Immature natural killer cell (primary cell): ENCODE measurements around the gene EEF2KMT. TPM values are rescaled to one million over a fixed set of nuclear protein-coding genes. Genes with fewer than 3 reads are reported as not detected.
A peak's percentile ranks its signal among the peaks of the same experiment; 100 is the strongest.

Source experiments
- DNase-seq, 3 donors: peaks; one replicate each; pipeline ENCODE4 v3.0.0; 2022; ENCODE audit warnings: mixed read lengths in 1 of 3
- H3K27ac Mint-ChIP-seq, 6 donors: one replicate each; pipeline ENCODE4 v1.8.0; 2020; ENCODE audit warnings: mixed read lengths in 6 of 6, mild to moderate bottlenecking in 5 of 6, inconsistent platforms in 4 of 6, moderate library complexity in 3 of 6
- H3K27me3 Mint-ChIP-seq, 3 donors: one replicate each; pipeline ENCODE4 v1.8.0; 2020 to 2021; ENCODE audit warnings: low read depth in 3 of 3, mild to moderate bottlenecking in 3 of 3, mixed read lengths in 3 of 3, moderate library complexity in 3 of 3, inconsistent platforms in 1 of 3
- H3K36me3 Mint-ChIP-seq, 3 donors: one replicate each; pipeline ENCODE4 v1.8.0; 2020; ENCODE audit warnings: mixed read lengths in 3 of 3, inconsistent platforms in 2 of 3, mild to moderate bottlenecking in 2 of 3
- H3K4me1 Mint-ChIP-seq, 2 donors: one replicate each; pipeline ENCODE4 v1.8.0; 2020; ENCODE audit warnings: inconsistent platforms in 2 of 2, mild to moderate bottlenecking in 2 of 2, mixed read lengths in 2 of 2, moderate library complexity in 1 of 2
- H3K4me3 Mint-ChIP-seq, 5 donors: one replicate each; pipeline ENCODE4 v1.8.0; 2020; ENCODE audit warnings: mild to moderate bottlenecking in 5 of 5, mixed read lengths in 5 of 5, inconsistent platforms in 3 of 5, moderate library complexity in 3 of 5
- H3K9me3 Mint-ChIP-seq, 6 donors: one replicate each; pipeline ENCODE4 v1.8.0; 2020; ENCODE audit warnings: mild to moderate bottlenecking in 6 of 6, mixed read lengths in 6 of 6, inconsistent platforms in 4 of 6, moderate library complexity in 3 of 6
- polyA plus RNA-seq, 3 donors: library from polyadenylated mRNA; unstranded; fragments of 300-500 nt; fragmentation: Illumina TruSeq; gene quantifications; one replicate each; pipeline ENCODE4 v1.2.3, GENCODE V29; 2021

The EEF2KMT gene
- polyA plus RNA-seq, 3 donors from 2014 or later, result 3.6 to 17.3 (median 11.8) TPM

GRCh38 chr16:5071341-5071680 is 26.3 kb downstream of the EEF2KMT start:
- no peak for DNase-seq
- Mint-ChIP-seq H3K4me1 (peaks cover 29 to 34% of the 10 kb centered on the region in 2 donors), H3K27ac (peak overlapping the region; percentile 93 to 97 (median 96)), H3K27me3 (peaks cover 7 to 13% (median 12%) of the 10 kb centered on the region in 3 donors), H3K36me3 (peaks cover 4 to 10% (median 5%) of the 10 kb centered on the region in 3 donors), H3K4me3 (peak overlapping the region; percentile 90 to 99 (median 96)), H3K9me3 (no peaks in the 10 kb centered on the region)

DNA sequence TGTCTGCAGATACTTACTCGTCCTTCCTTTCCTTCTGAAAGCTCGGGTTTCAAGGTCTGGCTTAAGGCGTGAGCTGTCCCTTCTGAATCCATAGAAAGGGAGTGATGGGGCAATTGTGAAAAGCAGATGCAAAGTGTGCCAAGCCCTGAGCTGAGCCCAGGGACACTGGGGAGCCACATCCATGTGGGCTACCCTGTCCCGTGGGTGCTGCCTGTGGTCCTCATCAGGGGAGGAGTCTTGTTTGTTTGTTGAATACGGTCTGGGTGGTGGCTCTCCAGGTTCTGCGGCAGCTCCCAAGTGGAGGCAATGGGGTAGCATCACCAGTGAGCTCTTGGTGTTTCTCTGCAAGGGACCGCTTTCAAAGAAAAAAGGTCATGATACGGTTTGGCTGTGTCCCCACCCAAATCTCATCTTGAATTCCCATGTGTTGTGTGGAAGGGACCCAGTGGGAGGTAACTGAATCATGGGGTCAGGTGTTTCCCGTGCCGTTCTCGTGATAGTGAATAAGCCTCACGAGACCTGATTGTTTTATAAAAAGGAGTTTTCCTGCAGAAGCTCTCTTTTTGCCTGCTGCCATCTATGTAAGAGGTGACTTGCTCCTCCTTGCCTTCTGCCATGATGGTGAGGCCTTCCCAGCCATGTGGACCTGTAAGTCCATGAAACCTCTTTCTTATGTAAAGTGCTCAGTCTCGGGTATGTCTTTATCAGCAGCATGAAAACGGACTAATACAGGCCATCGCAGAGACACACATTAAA is 27.0 kb downstream of the EEF2KMT start:
- peak overlapping the region; percentile 33 to 97 (median 62) for H3K4me3 Mint-ChIP-seq
- peak overlapping the region; percentile 93 to 97 (median 96) for H3K27ac Mint-ChIP-seq
- H3K4me1 Mint-ChIP-seq, result peaks cover 29 to 34% of the 10 kb centered on the region in 2 donors
- H3K27me3 Mint-ChIP-seq, result peaks cover 7 to 13% (median 12%) of the 10 kb centered on the region in 3 donors
- H3K9me3 Mint-ChIP-seq, result no peaks in the 10 kb centered on the region
- peaks cover 3 to 5% (median 4%) of the 10 kb centered on the region in 3 donors for H3K36me3 Mint-ChIP-seq
- no peak for DNase-seq

DNA sequence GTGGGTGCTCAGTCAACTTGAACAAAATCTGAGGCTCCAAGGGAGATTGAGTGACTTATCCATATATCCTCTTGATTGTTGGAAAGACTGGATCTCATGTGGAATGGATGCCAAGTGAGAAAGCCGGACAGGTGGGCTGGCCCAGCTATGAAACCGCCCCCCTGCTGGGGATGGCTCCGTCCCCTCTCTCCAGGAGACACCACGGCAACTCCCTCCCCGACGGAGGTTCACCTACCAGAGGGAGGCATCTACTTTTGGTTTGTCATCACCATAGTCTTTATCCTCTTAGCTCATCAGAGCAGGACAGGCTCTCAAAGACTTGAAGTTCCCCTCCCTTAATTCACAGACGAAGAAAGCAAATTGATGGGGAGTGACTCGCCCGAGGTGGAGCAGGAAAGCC is 27.7 kb downstream of the EEF2KMT start:
- Mint-ChIP-seq H3K27me3 (peaks cover 7 to 13% (median 12%) of the 10 kb centered on the region in 3 donors), H3K36me3 (no peaks in the 10 kb centered on the region), H3K9me3 (no peaks in the 10 kb centered on the region), H3K4me3 (peak overlapping the region in 2 of 5 donors; percentile 12 to 21), H3K4me1 (peaks cover 29 to 34% of the 10 kb centered on the region in 2 donors), H3K27ac (peak overlapping the region in 2 of 6 donors; percentile 24 to 34)
- no peak for DNase-seq

DNA sequence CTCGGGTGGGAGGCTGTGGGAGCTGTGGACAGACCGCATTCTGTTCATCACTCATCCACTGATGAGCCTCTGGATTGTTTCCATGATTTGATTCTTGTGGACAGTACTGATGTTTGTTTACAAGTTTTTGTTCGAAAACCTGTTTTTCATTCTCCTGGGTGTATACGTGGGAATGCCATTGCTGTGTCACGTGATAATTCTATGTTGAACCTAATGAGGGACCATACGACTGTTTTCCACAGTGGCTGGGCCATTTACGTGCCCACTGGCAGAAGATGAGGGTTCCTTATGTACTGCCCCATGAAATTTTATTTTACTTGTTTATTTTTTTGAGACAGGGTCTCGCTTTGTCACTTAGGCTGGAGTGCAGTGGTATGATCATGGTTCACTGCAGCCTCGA is 28.5 kb downstream of the EEF2KMT start:
- H3K27ac Mint-ChIP-seq, result no peak overlapping the region
- H3K4me3 Mint-ChIP-seq, result no peak overlapping the region
- DNase-seq, result no peak
- H3K27me3 Mint-ChIP-seq, result peaks cover 7 to 13% (median 12%) of the 10 kb centered on the region in 3 donors
- H3K36me3 Mint-ChIP-seq, result no peaks in the 10 kb centered on the region
- H3K4me1 Mint-ChIP-seq, result peaks cover 29 to 34% of the 10 kb centered on the region in 2 donors
- no peaks in the 10 kb centered on the region for H3K9me3 Mint-ChIP-seq

GRCh38 chr16:5066511-5066910 is 31.1 kb downstream of the EEF2KMT start:
- no peaks in the 10 kb centered on the region for H3K9me3 Mint-ChIP-seq
- H3K36me3 Mint-ChIP-seq, result no peaks in the 10 kb centered on the region
- H3K4me1 Mint-ChIP-seq, result peaks cover 10 to 15% of the 10 kb centered on the region in 2 donors
- DNase-seq, result no peak
- peaks cover 2 to 9% (median 8%) of the 10 kb centered on the region in 3 donors for H3K27me3 Mint-ChIP-seq
- H3K27ac Mint-ChIP-seq, result no peak overlapping the region
- H3K4me3 Mint-ChIP-seq, result no peak overlapping the region

DNA sequence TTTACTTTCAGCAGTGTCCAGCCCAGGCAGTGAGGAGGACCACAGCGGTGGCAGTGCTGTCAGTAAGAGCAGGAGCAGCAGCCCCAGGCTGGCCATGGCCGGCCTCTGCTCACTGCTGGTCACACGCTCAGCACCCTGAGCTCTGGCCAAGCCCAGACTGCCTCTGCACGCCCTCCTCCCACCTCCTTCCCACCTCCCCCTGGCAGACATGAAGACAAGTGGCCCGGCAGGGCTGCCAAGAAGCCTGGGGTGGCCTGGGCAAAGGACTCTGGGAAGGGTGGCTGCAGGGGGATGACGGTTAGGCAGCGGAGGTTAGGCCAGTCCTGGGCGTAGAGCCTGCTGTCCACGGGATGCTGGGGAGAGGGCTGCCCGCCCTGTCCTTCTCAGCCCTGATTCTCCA is 31.8 kb downstream of the EEF2KMT start, which contains the start of gene C16orf89:
Gene C16orf89 (minus strand): TSS at position 144 of the 400 bp plus-strand sequence. CDS start 48 bp downstream, at position 96.
- peaks cover 0 to 7% (median 7%) of the 10 kb centered on the region in 3 donors for H3K27me3 Mint-ChIP-seq
- DNase-seq, result no peak
- H3K36me3 Mint-ChIP-seq, result no peaks in the 10 kb centered on the region
- no peak within 1 kb of the TSS for H3K27ac Mint-ChIP-seq
- no peaks in the 10 kb centered on the region for H3K9me3 Mint-ChIP-seq
- peaks cover 3 to 8% of the 10 kb centered on the region in 2 donors for H3K4me1 Mint-ChIP-seq
- no peak within 1 kb of the TSS for H3K4me3 Mint-ChIP-seq

- peaks cover 2 to 3% of the 10 kb centered on the region in 2 donors for H3K4me1 Mint-ChIP-seq
Measured at GRCh38 chr16:5065326-5065725, 32.3 kb downstream of the EEF2KMT start.

GRCh38 chr16:5064915-5065314 is 32.7 kb downstream of the EEF2KMT start:
- Mint-ChIP-seq H3K4me3 (no peak overlapping the region), H3K36me3 (no peaks in the 10 kb centered on the region), H3K27me3 (peaks cover 0 to 9% (median 4%) of the 10 kb centered on the region in 3 donors), H3K9me3 (no peaks in the 10 kb centered on the region), H3K4me1 (peaks cover 0 to under 1% of the 10 kb centered on the region in 2 donors), H3K27ac (no peak overlapping the region)
- no peak for DNase-seq

More at GRCh38 chr16:5065326-5065725, 32.3 kb downstream of the EEF2KMT start:
- Mint-ChIP-seq H3K9me3 (no peaks in the 10 kb centered on the region), H3K4me3 (no peak overlapping the region), H3K27ac (no peak overlapping the region), H3K27me3 (peaks cover 0 to 9% (median 5%) of the 10 kb centered on the region in 3 donors), H3K36me3 (no peaks in the 10 kb centered on the region)
- DNase-seq, result no peak

- DNase-seq, result no peak
- no peaks in the 10 kb centered on the region for H3K4me1 Mint-ChIP-seq
- H3K4me3 Mint-ChIP-seq, result no peak overlapping the region
- H3K27ac Mint-ChIP-seq, result no peak overlapping the region
- H3K27me3 Mint-ChIP-seq, result peaks cover 0 to 7% (median 4%) of the 10 kb centered on the region in 3 donors
- no peaks in the 10 kb centered on the region for H3K36me3 Mint-ChIP-seq
- no peaks in the 10 kb centered on the region for H3K9me3 Mint-ChIP-seq
Measured at GRCh38 chr16:5062790-5063765, 34.5 kb downstream of the EEF2KMT start.

GRCh38 chr16:5062051-5062450 is 35.5 kb downstream of the EEF2KMT start:
- DNase-seq, result no peak
- peaks cover 0 to 7% (median 4%) of the 10 kb centered on the region in 3 donors for H3K27me3 Mint-ChIP-seq
- no peaks in the 10 kb centered on the region for H3K4me1 Mint-ChIP-seq
- no peak overlapping the region for H3K4me3 Mint-ChIP-seq
- H3K27ac Mint-ChIP-seq, result peak overlapping the region in 1 of 6 donors; percentile 46
- no peaks in the 10 kb centered on the region for H3K36me3 Mint-ChIP-seq
- no peaks in the 10 kb centered on the region for H3K9me3 Mint-ChIP-seq

- H3K36me3 Mint-ChIP-seq, result no peaks in the 10 kb centered on the region
- no peak overlapping the region for H3K27ac Mint-ChIP-seq
- peaks cover 0 to 7% (median 4%) of the 10 kb centered on the region in 3 donors for H3K27me3 Mint-ChIP-seq
- no peaks in the 10 kb centered on the region for H3K4me1 Mint-ChIP-seq
- H3K9me3 Mint-ChIP-seq, result no peaks in the 10 kb centered on the region
- no peak overlapping the region for H3K4me3 Mint-ChIP-seq
- no peak for DNase-seq
Measured at GRCh38 chr16:5060073-5060641, 37.4 kb downstream of the EEF2KMT start.

- no peak for DNase-seq
- Mint-ChIP-seq H3K27ac (no peak overlapping the region), H3K9me3 (no peaks in the 10 kb centered on the region), H3K27me3 (peaks cover 2 to 7% (median 4%) of the 10 kb centered on the region in 3 donors), H3K4me3 (no peak overlapping the region), H3K4me1 (no peaks in the 10 kb centered on the region), H3K36me3 (no peaks in the 10 kb centered on the region)
Measured at GRCh38 chr16:5059386-5060072, 38.1 kb downstream of the EEF2KMT start.

DNA sequence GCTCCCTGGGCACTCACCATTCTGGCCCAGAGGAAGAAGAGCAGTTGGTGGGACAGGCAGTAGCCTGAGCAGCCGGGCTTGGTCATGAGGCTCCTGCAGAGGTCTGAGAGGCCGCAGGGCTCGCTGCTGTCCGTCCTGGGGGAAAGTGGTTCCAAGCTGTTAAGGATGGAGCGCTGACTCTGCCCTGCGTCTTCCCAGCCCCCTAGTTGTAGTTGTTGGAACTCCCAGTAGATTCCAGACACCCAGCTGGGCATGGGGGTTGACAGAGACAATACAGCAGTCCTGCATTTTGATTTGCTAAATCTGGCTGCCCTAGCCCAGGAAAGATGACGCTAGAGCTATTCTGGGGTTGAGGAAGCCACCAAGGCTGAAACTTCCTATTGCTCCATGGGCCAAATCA is 39.1 kb downstream of the EEF2KMT start:
- no peaks in the 10 kb centered on the region for H3K4me1 Mint-ChIP-seq
- H3K27me3 Mint-ChIP-seq, result peaks cover 2 to 7% (median 4%) of the 10 kb centered on the region in 3 donors
- no peaks in the 10 kb centered on the region for H3K9me3 Mint-ChIP-seq
- no peak for DNase-seq
- H3K36me3 Mint-ChIP-seq, result no peaks in the 10 kb centered on the region
- no peak overlapping the region for H3K4me3 Mint-ChIP-seq
- H3K27ac Mint-ChIP-seq, result no peak overlapping the region
